HepG2 (cell line): ENCODE results near the gene RB1. TPM values are rescaled to one million over a fixed set of nuclear protein-coding genes. Genes with fewer than 3 reads are reported as not detected.
"Not testable (repeated sequence)": the region's sequence is repeated elsewhere in the genome, so short reads cannot be mapped to it uniquely, and the experiment has no call there.

ENCODE experiments used
- ATAC-seq: fragments of 200-7000 bp; cut with Tn5 transposase; 3 replicates; pipeline ENCODE4 v1.9.1; 2020; ENCODE audit warnings: mild to moderate bottlenecking, moderate library complexity
- BruUV-seq: library from RNA; stranded (reverse); fragments of 400-500 nt; replicated peaks from 2 replicates; lab custom pipeline; 2021; lab: Mats Ljungman, UMichigan
- CTCF ChIA-PET: fragments of 300-600 bp; formaldehyde crosslinking; extraction: SDS; loops from one replicate; lab custom pipeline; 2021; ENCODE audit warnings: low total read pairs, inconsistent platforms, low intra/inter-chr PET ratio; lab: Yijun Ruan, JAX
- POLR2A ChIA-PET: fragments of 350-600 bp; sonication (Branson Sonifier 250); formaldehyde crosslinking; loops from one replicate; lab custom pipeline; 2020; ENCODE audit warnings: antibody characterized with exemption, inconsistent platforms; lab: Yijun Ruan, JAX
- DNase-seq: peaks from one replicate; pipeline ENCODE4 v3.0.0-alpha.2; 2015; ENCODE audit warnings: low spot score
- FAIRE-seq: peaks from 3 replicates; lab custom pipeline; 2011; peaks lifted over from hg19 to GRCh38; lab: Jason Lieb, UNC
- H2AFZ ChIP-seq: one replicate; pipeline ENCODE4 v1.6.1; 2011; ENCODE audit warnings: low read length, inconsistent platforms
- H3K27ac ChIP-seq: fragments of 300-600 bp; 3 replicates; pipeline ENCODE4 v1.8.0; 2011; ENCODE audit warnings: mixed run types, mild to moderate bottlenecking, mixed read lengths, low read length, inconsistent platforms; ENCODE audit not compliant: insufficient read depth; ENCODE audit errors: extremely low read length
- H3K27me3 ChIP-seq, 2 experiments: fragments of 200-600 bp in 1 of 2; 2 replicates in 1 of 2; 3 replicates in 1 of 2; pipeline versions ENCODE4 v1.6.0 to v1.8.0; 2011; ENCODE audit warnings: low read length in 2 of 2, mild to moderate bottlenecking in 2 of 2, moderate library complexity in 2 of 2, inconsistent platforms in 1 of 2; ENCODE audit not compliant: insufficient read depth in 2 of 2, control insufficient read depth in 1 of 2
- H3K36me3 ChIP-seq, 2 experiments: fragments of 200-600 bp in 1 of 2; replicated peaks in 1 of 2; 2 replicates in 1 of 2; 3 replicates in 1 of 2; pipeline versions ENCODE4 v1.5.1 to v1.8.0; 2011; ENCODE audit warnings: low read length in 2 of 2, inconsistent platforms in 1 of 2; ENCODE audit not compliant: insufficient read depth in 2 of 2, control insufficient read depth in 1 of 2
- H3K4me1 ChIP-seq: 2 replicates; pipeline ENCODE4 v1.5.1; 2012; ENCODE audit warnings: low read length, inconsistent platforms; ENCODE audit not compliant: insufficient read depth
- H3K4me2 ChIP-seq: 2 replicates; pipeline ENCODE4 v1.6.0; 2011; ENCODE audit warnings: low read depth, low read length, inconsistent platforms
- H3K4me3 ChIP-seq, 3 experiments: fragments of 200-600 bp in 1 of 3; sonication (generic), shearing (Covaris generic) in 1 of 3; replicated peaks in 1 of 3; 2 replicates each; pipeline ENCODE4 v1.5.1; 2011 to 2016; ENCODE audit warnings: low read length in 3 of 3, inconsistent platforms in 2 of 3, low read depth in 2 of 3, mild to moderate bottlenecking in 2 of 3, control low read depth in 1 of 3, mixed read lengths in 1 of 3; ENCODE audit not compliant: insufficient read depth in 1 of 3
- H3K79me2 ChIP-seq: one replicate; pipeline ENCODE4 v1.6.1; 2011; ENCODE audit warnings: low read length, inconsistent platforms; ENCODE audit not compliant: insufficient read depth
- H3K9ac ChIP-seq: 2 replicates; pipeline ENCODE4 v1.6.0; 2011; ENCODE audit warnings: mild to moderate bottlenecking, low read depth, low read length, inconsistent platforms; ENCODE audit not compliant: insufficient read depth
- H3K9me3 ChIP-seq: 2 replicates; pipeline ENCODE4 v1.5.1; 2012; ENCODE audit warnings: mild to moderate bottlenecking, low read length
- H4K20me1 ChIP-seq: 2 replicates; pipeline ENCODE4 v1.6.0; 2011; ENCODE audit warnings: inconsistent platforms, mild to moderate bottlenecking, low read length, moderate library complexity; ENCODE audit not compliant: insufficient read depth
- ESRRA ChIP-seq: sonication (generic); formaldehyde crosslinking; IDR thresholded peaks from 2 replicates; pipeline ENCODE4 v1.5.1; 2020; ENCODE audit warnings: mild to moderate bottlenecking, low read depth, missing genetic modification reagents
- PAWR ChIP-seq: sonication (generic); formaldehyde crosslinking; IDR thresholded peaks from 2 replicates; pipeline ENCODE4 v1.4.0; 2020; ENCODE audit warnings: missing genetic modification reagents, mild to moderate bottlenecking, borderline replicate concordance
- ZNF101 ChIP-seq: sonication (generic); formaldehyde crosslinking; IDR thresholded peaks from 2 replicates; pipeline ENCODE4 v1.4.0; 2020; ENCODE audit warnings: mild to moderate bottlenecking, low read depth, missing genetic modification reagents, borderline replicate concordance
- ZNF235 ChIP-seq: sonication (generic); formaldehyde crosslinking; IDR thresholded peaks from 2 replicates; pipeline ENCODE4 v1.8.1; 2023; ENCODE audit warnings: mild to moderate bottlenecking, missing genetic modification reagents, borderline replicate concordance
- ZNF329 ChIP-seq: sonication (generic); formaldehyde crosslinking; IDR thresholded peaks from 2 replicates; pipeline ENCODE4 v1.9.0; 2021; ENCODE audit warnings: low read depth, mild to moderate bottlenecking, missing genetic modification reagents
- ZNF337 ChIP-seq: sonication (generic); formaldehyde crosslinking; IDR thresholded peaks from 2 replicates; pipeline ENCODE4 v1.5.1; 2020; ENCODE audit warnings: missing genetic modification reagents, low read depth, mild to moderate bottlenecking, borderline replicate concordance
- WGBS: methylation state at CpG from one replicate; pipeline ENCODE4 v1.1.6; 2017; ENCODE audit warnings: low lambda C conversion rate; 5-methylcytosine and 5-hydroxymethylcytosine counted together
- in situ Hi-C: cut with HindIII; loops from 2 replicates; pipeline ENCODE4 v1.10.0; 2017; ENCODE audit warnings: low pct_unique_long_range_greater_than_20kb; ENCODE audit not compliant: extremely low pct_ligation_motif_present
- intact Hi-C: fragments of 100-400 bp; cut with micrococcal nuclease; formaldehyde crosslinking; loops from one replicate; pipeline ENCODE4 v1.10.0; 2022; ENCODE audit not compliant: unreplicated experiment
- polyA plus RNA-seq, 8 experiments: library from polyadenylated mRNA; depleted of rRNA in 3 of 8; stranded (reverse) in 7 of 8; unstranded in 1 of 8; fragments of >200 nt; fragmentation: Illumina TruSeq in 4 of 8; extraction: Trizol in 4 of 8; gene quantifications; 2 replicates each; pipeline versions ENCODE4 v1.2.1 to v1.2.3, GENCODE V29; 2011 to 2016; ENCODE audit warnings: low read depth in 4 of 8, missing spikeins in 1 of 8, mixed read lengths in 1 of 8; ENCODE audit not compliant: insufficient read depth in 1 of 8
- total RNA-seq, 5 experiments: library from RNA; depleted of rRNA; stranded (reverse); fragments of >200 nt; fragmentation: Illumina TruSeq; extraction: Trizol; gene quantifications; 2 replicates each; pipeline ENCODE4 v1.2.3, GENCODE V29; 2016; ENCODE audit warnings: low read depth in 1 of 5
- TF ChIP-seq, protein P1 (sequence below): sonication (generic); formaldehyde crosslinking; conservative IDR thresholded peaks from 2 replicates; pipeline ENCODE4 v1.4.0; 2020; ENCODE audit warnings: missing genetic modification reagents
- TF ChIP-seq, protein P2 (sequence below): IDR thresholded peaks from 2 replicates; pipeline ENCODE4 v1.6.1; 2016
- TF ChIP-seq, protein P3 (sequence below): sonication (generic); formaldehyde crosslinking; IDR thresholded peaks from 2 replicates; pipeline ENCODE4 v1.4.0; 2020; ENCODE audit warnings: missing genetic modification reagents

RB1 gene
- total and polyA plus RNA-seq, 2 of the 13 experiments (the other 11 are each of a cell fraction or from before 2014, with no cell fraction given): 15.6 to 23.7 TPM

DNA sequence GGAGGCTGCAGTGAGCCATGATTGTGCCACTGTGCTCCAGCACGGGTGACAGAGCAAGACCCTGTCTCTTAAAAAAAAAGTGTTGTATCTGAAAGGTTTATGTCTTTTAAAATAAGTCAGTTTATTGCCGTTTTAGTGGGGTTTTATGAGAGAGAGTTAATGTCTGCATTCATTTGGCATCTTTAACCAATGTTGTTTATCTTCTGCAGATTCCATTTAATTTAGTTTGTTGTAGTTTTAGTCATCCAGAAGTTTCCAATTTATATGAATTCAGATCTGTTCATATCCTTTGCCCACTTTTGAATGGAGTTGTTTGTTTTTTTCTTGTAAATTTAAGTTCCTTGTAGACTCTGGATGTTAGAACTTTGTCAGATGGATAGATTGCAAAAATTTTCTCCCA is 146.1 kb downstream of the RB1 start:
- Histone ChIP-seq H3K79me2 (no peaks in the 10 kb centered on the region), H3K27me3 (no peaks in the 10 kb centered on the region), H3K4me1 (no peaks in the 10 kb centered on the region), H2AFZ (no peak overlapping the region), H3K27ac (no peak overlapping the region), H3K4me2 (no peak overlapping the region), H3K9me3 (peaks cover 13% of the 10 kb centered on the region), H3K36me3 (peaks cover 1 to 3% of the 10 kb centered on the region in 2 experiments; a peak in 2 of 5 replicates), H3K4me3 (no peak overlapping the region), H3K9ac (no peak overlapping the region), H4K20me1 (no peaks in the 10 kb centered on the region)
- 88% methylated on average over 2 of the region's 2 CpGs for WGBS
- ATAC-seq (no peak), FAIRE-seq (no peak), DNase-seq (no peak)
- POLR2A ChIA-PET: no interaction called here
- TF ChIP-seq, protein P1, sequence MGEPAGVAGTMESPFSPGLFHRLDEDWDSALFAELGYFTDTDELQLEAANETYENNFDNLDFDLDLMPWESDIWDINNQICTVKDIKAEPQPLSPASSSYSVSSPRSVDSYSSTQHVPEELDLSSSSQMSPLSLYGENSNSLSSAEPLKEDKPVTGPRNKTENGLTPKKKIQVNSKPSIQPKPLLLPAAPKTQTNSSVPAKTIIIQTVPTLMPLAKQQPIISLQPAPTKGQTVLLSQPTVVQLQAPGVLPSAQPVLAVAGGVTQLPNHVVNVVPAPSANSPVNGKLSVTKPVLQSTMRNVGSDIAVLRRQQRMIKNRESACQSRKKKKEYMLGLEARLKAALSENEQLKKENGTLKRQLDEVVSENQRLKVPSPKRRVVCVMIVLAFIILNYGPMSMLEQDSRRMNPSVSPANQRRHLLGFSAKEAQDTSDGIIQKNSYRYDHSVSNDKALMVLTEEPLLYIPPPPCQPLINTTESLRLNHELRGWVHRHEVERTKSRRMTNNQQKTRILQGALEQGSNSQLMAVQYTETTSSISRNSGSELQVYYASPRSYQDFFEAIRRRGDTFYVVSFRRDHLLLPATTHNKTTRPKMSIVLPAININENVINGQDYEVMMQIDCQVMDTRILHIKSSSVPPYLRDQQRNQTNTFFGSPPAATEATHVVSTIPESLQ (CRISPR knock-in tag): no peak
- TF ChIP-seq ZNF101 (CRISPR knock-in tag) (no peak), ZNF337 (CRISPR knock-in tag) (no peak), ZNF235 (CRISPR knock-in tag) (no peak), ZNF329 (CRISPR knock-in tag) (no peak), PAWR (CRISPR knock-in tag) (no peak), ESRRA (CRISPR knock-in tag) (no peak)
- TF ChIP-seq, protein P2, sequence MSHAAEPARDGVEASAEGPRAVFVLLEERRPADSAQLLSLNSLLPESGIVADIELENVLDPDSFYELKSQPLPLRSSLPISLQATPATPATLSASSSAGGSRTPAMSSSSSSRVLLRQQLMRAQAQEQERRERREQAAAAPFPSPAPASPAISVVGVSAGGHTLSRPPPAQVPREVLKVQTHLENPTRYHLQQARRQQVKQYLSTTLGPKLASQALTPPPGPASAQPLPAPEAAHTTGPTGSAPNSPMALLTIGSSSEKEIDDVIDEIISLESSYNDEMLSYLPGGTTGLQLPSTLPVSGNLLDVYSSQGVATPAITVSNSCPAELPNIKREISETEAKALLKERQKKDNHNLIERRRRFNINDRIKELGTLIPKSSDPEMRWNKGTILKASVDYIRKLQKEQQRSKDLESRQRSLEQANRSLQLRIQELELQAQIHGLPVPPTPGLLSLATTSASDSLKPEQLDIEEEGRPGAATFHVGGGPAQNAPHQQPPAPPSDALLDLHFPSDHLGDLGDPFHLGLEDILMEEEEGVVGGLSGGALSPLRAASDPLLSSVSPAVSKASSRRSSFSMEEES (CRISPR knock-in tag): no peak
- TF ChIP-seq, protein P3, sequence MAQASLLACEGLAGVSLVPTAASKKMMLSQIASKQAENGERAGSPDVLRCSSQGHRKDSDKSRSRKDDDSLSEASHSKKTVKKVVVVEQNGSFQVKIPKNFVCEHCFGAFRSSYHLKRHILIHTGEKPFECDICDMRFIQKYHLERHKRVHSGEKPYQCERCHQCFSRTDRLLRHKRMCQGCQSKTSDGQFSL (CRISPR knock-in tag): no peak
- in situ Hi-C loops (no loop called here), intact Hi-C loops (no loop called here)
- CTCF ChIA-PET: no interaction called here
- no TSS peak for BruUV-seq

DNA sequence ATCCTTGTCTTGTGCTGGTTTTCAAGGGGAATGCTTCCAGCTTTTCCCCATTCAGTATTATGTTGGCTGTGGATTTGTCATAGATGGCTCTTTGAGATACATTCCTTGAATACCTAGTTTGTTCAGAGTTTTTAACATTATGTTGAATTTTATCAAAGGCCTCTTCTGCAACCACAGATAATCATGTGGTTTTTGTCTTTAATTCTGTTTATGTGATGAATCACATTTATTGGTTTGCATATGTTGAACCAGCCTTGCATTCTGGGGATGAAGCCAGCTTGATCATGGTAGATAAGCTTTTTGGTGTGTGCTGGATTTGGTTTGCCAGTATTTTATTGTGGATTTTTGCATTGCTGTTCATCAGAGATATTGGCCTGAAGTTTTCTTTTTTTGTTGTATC is 147.6 kb downstream of the RB1 start:
- CTCF ChIA-PET, BruUV-seq, intact Hi-C loops, H3K79me2 ChIP-seq, H2AFZ ChIP-seq, H3K36me3 ChIP-seq, ATAC-seq, FAIRE-seq, H4K20me1 ChIP-seq, H3K9ac ChIP-seq, in situ Hi-C loops, H3K4me1 ChIP-seq, H3K27ac ChIP-seq, DNase-seq, H3K4me2 ChIP-seq, POLR2A ChIA-PET, H3K4me3 ChIP-seq, H3K27me3 ChIP-seq: not testable (repeated sequence)
- H3K9me3 ChIP-seq: peaks cover 13% of the 10 kb centered on the region
